A549 (cell line): ENCODE measurements around the gene ZNF214. TPM values are rescaled to one million over a fixed set of nuclear protein-coding genes. Genes with fewer than 3 reads are reported as not detected.

ENCODE experiments used
- ATAC-seq, 2 experiments: fragments of 200-7000 bp in 1 of 2; fragments of >200 bp in 1 of 2; cut with Nextera tagmentation in 1 of 2; cut with Tn5 transposase in 1 of 2; 3 replicates each; pipeline versions ENCODE4 v1.8.0 to v1.9.1; 2018 to 2020; ENCODE audit warnings: mild to moderate bottlenecking in 1 of 2, moderate library complexity in 1 of 2
- CTCF ChIA-PET: fragments of 300-600 bp; sonication (Branson Sonifier 250); formaldehyde crosslinking; extraction: SDS; loops from one replicate; lab custom pipeline; 2021; ENCODE audit warnings: antibody characterized with exemption, inconsistent platforms; lab: Yijun Ruan, JAX
- POLR2A ChIA-PET: fragments of 350-600 bp; formaldehyde crosslinking; extraction: SDS; loops from one replicate; lab custom pipeline; 2021; ENCODE audit warnings: antibody characterized with exemption, inconsistent platforms; lab: Yijun Ruan, JAX
- DNase-seq, 2 experiments: peaks; one replicate each; pipeline versions ENCODE4 v3.0.0 to v3.0.0-alpha.2; 2011 to 2016; ENCODE audit warnings: low read depth in 1 of 2, low spot score in 1 of 2
- FAIRE-seq: peaks from 2 replicates; lab custom pipeline; 2011; peaks lifted over from hg19 to GRCh38; lab: Jason Lieb, UNC
- H3K27ac ChIP-seq, 2 experiments: fragments of >200 bp; sonication (Bioruptor Twin); formaldehyde crosslinking; 3 replicates each; pipeline ENCODE4 v1.5.1; 2016 to 2017
- H3K4me1 ChIP-seq: fragments of >200 bp; sonication (Bioruptor Twin); formaldehyde crosslinking; 3 replicates; pipeline ENCODE4 v1.6.1; 2016
- H3K4me2 ChIP-seq: fragments of >200 bp; sonication (Bioruptor Twin); formaldehyde crosslinking; 3 replicates; pipeline ENCODE4 v1.6.1; 2016
- H3K4me3 ChIP-seq: fragments of >200 bp; sonication (Bioruptor Twin); formaldehyde crosslinking; 3 replicates; pipeline ENCODE4 v1.5.1; 2016
- H3K9me3 ChIP-seq: fragments of >200 bp; sonication (Bioruptor Twin); formaldehyde crosslinking; 3 replicates; pipeline ENCODE4 v1.6.1; 2016
- BHLHE40 ChIP-seq: IDR thresholded peaks from 2 replicates; pipeline ENCODE4 v1.6.1; 2012; ENCODE audit warnings: low read depth, low read length, inconsistent platforms
- CBX2 ChIP-seq: fragments of 200-600 bp; sonication (generic); IDR thresholded peaks from 2 replicates; pipeline ENCODE4 v1.6.1; 2016; ENCODE audit warnings: low read depth, mild to moderate bottlenecking, borderline replicate concordance
- CBX8 ChIP-seq: fragments of 200-600 bp; sonication (generic); IDR thresholded peaks from 2 replicates; pipeline ENCODE4 v1.6.1; 2016
- EHF ChIP-seq: fragments of 250-450 bp; sonication (Bioruptor Pico); IDR thresholded peaks from 2 replicates; pipeline ENCODE4 v1.5.0; 2020; ENCODE audit warnings: mild to moderate bottlenecking
- HOXB5 ChIP-seq: fragments of 250-450 bp; sonication (Bioruptor Pico); IDR thresholded peaks from 2 replicates; pipeline ENCODE4 v1.5.0; 2020; ENCODE audit warnings: mild to moderate bottlenecking, moderate library complexity
- JUN ChIP-seq, 2 experiments: fragments of >200 bp; sonication (Bioruptor Twin); formaldehyde crosslinking; IDR thresholded peaks; 2 replicates in 1 of 2; 3 replicates in 1 of 2; pipeline ENCODE4 v1.6.1; 2016 to 2017
- MYC ChIP-seq: IDR thresholded peaks from 2 replicates; pipeline ENCODE4 v1.6.1; 2012; ENCODE audit warnings: mild to moderate bottlenecking, inconsistent platforms, low read length, improper control_type of control experiment, borderline replicate concordance
- NFE2L2 ChIP-seq: fragments of 150-350 bp; conservative IDR thresholded peaks from 2 replicates; pipeline ENCODE4 v1.6.1; 2014; ENCODE audit warnings: low read length
- PHF8 ChIP-seq: fragments of 200-600 bp; sonication (generic); IDR thresholded peaks from 2 replicates; pipeline ENCODE4 v1.6.1; 2016; ENCODE audit warnings: low read depth, mild to moderate bottlenecking, antibody characterized with exemption, moderate library complexity, borderline replicate concordance
- SREBF2 ChIP-seq: fragments of 450-650 bp; IDR thresholded peaks from 2 replicates; pipeline ENCODE4 v1.6.1; 2014; ENCODE audit warnings: mild to moderate bottlenecking, moderate library complexity
- WGBS: methylation state at CpG from one replicate; pipeline ENCODE4 v1.1.6; 2017; ENCODE audit errors: missing lambda C conversion rate; 5-methylcytosine and 5-hydroxymethylcytosine counted together
- polyA plus RNA-seq, 4 experiments: library from polyadenylated mRNA; depleted of rRNA in 3 of 4; stranded (reverse); fragments of >200 nt; fragmentation: RNase III in 1 of 4; extraction: RNeasy Plus Mini Kit Qiagen cat#74134 plus additional on column Dnase treatment in 1 of 4; gene quantifications; 2 replicates in 3 of 4; 3 replicates in 1 of 4; pipeline ENCODE4 v1.2.3, GENCODE V29; 2011 to 2017
- TF ChIP-seq, protein P1 (sequence below): IDR thresholded peaks from 2 replicates; pipeline ENCODE4 v1.6.1; 2012
- TF ChIP-seq, protein P2 (sequence below): fragments of 200-600 bp; sonication (generic); IDR thresholded peaks from 2 replicates; pipeline ENCODE4 v1.6.1; 2016; ENCODE audit warnings: antibody characterized with exemption, mild to moderate bottlenecking, moderate library complexity
- TF ChIP-seq, protein P3 (sequence below): fragments of >200 bp; sonication (Bioruptor Twin); formaldehyde crosslinking; IDR thresholded peaks from 3 replicates; pipeline ENCODE4 v1.5.1; 2016
- TF ChIP-seq, protein P4 (sequence below): fragments of >200 bp; sonication (Bioruptor Twin); formaldehyde crosslinking; IDR thresholded peaks from 2 replicates; pipeline ENCODE4 v1.6.1; 2016
- TF ChIP-seq, protein P5 (sequence below): fragments of 450-650 bp; IDR thresholded peaks from 2 replicates; pipeline ENCODE4 v1.6.1; 2014; ENCODE audit warnings: antibody characterized with exemption
- TF ChIP-seq, protein P6 (sequence below): IDR thresholded peaks from 2 replicates; pipeline ENCODE4 v1.6.1; 2012

ZNF214 gene
- polyA plus RNA-seq, 2 of the 4 experiments (the other 2 are of a cell fraction): 0.70 to 2.1 TPM

DNA sequence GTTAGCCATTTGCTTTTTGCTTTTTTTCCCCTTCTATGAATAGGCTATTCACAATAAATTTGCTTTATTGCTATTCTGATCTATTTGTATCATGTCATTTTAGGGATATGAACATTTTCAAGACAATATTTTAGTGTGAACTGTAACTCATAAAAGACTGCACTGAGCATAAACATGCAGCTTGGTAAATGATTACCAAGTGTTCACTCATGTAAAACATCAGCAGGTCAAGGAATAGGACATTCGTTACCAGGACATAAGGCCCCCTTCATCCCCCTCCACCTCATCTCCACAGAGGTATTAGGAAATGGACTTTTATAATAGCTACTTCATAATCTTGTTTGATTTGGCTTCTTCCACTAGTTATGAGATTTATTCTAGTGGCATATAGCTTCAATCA, 12.5 kb upstream of the ZNF214 start:
- ChIA-PET POLR2A (no interaction called here), CTCF (no interaction called here)
- no peak for ATAC-seq
- H3K4me1 ChIP-seq: no peaks in the 10 kb centered on the region
- H3K4me3 ChIP-seq: no peak overlapping the region
- H3K9me3 ChIP-seq: no peaks in the 10 kb centered on the region
- FAIRE-seq: no peak
- 0% methylated on average over 1 of the region's 1 CpG for WGBS
- no peak for DNase-seq
- TF ChIP-seq, protein P1, sequence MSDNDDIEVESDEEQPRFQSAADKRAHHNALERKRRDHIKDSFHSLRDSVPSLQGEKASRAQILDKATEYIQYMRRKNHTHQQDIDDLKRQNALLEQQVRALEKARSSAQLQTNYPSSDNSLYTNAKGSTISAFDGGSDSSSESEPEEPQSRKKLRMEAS: no peak
- TF ChIP-seq NFE2L2 (no peak), HOXB5 (no peak), PHF8 (no peak), EHF (CRISPR knock-in tag) (no peak), SREBF2 (no peak), JUN (IDR thresholded peaks at IDR 0.05) (no peak), CBX2 (no peak), CBX8 (no peak), BHLHE40 (no peak)
- TF ChIP-seq, protein P2, sequence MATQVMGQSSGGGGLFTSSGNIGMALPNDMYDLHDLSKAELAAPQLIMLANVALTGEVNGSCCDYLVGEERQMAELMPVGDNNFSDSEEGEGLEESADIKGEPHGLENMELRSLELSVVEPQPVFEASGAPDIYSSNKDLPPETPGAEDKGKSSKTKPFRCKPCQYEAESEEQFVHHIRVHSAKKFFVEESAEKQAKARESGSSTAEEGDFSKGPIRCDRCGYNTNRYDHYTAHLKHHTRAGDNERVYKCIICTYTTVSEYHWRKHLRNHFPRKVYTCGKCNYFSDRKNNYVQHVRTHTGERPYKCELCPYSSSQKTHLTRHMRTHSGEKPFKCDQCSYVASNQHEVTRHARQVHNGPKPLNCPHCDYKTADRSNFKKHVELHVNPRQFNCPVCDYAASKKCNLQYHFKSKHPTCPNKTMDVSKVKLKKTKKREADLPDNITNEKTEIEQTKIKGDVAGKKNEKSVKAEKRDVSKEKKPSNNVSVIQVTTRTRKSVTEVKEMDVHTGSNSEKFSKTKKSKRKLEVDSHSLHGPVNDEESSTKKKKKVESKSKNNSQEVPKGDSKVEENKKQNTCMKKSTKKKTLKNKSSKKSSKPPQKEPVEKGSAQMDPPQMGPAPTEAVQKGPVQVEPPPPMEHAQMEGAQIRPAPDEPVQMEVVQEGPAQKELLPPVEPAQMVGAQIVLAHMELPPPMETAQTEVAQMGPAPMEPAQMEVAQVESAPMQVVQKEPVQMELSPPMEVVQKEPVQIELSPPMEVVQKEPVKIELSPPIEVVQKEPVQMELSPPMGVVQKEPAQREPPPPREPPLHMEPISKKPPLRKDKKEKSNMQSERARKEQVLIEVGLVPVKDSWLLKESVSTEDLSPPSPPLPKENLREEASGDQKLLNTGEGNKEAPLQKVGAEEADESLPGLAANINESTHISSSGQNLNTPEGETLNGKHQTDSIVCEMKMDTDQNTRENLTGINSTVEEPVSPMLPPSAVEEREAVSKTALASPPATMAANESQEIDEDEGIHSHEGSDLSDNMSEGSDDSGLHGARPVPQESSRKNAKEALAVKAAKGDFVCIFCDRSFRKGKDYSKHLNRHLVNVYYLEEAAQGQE: no peak
- TF ChIP-seq, protein P3, sequence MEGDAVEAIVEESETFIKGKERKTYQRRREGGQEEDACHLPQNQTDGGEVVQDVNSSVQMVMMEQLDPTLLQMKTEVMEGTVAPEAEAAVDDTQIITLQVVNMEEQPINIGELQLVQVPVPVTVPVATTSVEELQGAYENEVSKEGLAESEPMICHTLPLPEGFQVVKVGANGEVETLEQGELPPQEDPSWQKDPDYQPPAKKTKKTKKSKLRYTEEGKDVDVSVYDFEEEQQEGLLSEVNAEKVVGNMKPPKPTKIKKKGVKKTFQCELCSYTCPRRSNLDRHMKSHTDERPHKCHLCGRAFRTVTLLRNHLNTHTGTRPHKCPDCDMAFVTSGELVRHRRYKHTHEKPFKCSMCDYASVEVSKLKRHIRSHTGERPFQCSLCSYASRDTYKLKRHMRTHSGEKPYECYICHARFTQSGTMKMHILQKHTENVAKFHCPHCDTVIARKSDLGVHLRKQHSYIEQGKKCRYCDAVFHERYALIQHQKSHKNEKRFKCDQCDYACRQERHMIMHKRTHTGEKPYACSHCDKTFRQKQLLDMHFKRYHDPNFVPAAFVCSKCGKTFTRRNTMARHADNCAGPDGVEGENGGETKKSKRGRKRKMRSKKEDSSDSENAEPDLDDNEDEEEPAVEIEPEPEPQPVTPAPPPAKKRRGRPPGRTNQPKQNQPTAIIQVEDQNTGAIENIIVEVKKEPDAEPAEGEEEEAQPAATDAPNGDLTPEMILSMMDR: no peak
- no peak overlapping the region for H3K27ac ChIP-seq
- H3K4me2 ChIP-seq: no peak overlapping the region

DNA sequence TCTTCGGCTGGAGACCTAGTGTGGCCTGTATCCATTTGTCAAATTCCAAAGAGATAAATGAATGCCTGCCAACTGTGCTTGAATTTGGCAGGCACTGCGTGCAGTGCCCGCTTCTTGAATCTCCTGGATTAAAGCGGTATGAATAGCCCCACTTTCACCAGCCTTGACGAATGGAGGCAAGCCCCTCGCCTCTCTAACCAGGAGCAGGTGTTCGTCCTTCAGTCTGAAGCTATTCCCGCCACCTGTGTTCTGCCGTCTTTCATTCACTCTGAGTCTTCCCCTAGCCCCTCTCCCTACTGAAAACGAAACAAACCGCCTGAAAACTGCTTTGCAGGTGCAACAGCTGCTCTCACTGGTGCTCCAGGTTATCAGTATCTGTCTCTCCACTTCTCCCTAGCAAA, 11.3 kb upstream of the ZNF214 start:
- Histone ChIP-seq H3K4me3 (no peak overlapping the region), H3K9me3 (no peaks in the 10 kb centered on the region), H3K4me1 (no peaks in the 10 kb centered on the region), H3K4me2 (no peak overlapping the region), H3K27ac (no peak overlapping the region)
- 30% methylated on average over 11 of the region's 11 CpGs for WGBS
- TF ChIP-seq, protein P4, sequence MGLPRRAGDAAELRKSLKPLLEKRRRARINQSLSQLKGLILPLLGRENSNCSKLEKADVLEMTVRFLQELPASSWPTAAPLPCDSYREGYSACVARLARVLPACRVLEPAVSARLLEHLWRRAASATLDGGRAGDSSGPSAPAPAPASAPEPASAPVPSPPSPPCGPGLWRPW: no peak
- TF ChIP-seq, protein P1: no peak
- TF ChIP-seq, protein P5, sequence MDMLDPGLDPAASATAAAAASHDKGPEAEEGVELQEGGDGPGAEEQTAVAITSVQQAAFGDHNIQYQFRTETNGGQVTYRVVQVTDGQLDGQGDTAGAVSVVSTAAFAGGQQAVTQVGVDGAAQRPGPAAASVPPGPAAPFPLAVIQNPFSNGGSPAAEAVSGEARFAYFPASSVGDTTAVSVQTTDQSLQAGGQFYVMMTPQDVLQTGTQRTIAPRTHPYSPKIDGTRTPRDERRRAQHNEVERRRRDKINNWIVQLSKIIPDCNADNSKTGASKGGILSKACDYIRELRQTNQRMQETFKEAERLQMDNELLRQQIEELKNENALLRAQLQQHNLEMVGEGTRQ: no peak
- TF ChIP-seq MYC (no peak), SREBF2 (no peak)
- TF ChIP-seq, protein P6, sequence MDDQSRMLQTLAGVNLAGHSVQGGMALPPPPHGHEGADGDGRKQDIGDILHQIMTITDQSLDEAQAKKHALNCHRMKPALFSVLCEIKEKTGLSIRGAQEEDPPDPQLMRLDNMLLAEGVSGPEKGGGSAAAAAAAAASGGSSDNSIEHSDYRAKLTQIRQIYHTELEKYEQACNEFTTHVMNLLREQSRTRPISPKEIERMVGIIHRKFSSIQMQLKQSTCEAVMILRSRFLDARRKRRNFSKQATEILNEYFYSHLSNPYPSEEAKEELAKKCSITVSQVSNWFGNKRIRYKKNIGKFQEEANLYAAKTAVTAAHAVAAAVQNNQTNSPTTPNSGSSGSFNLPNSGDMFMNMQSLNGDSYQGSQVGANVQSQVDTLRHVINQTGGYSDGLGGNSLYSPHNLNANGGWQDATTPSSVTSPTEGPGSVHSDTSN: no peak
- CTCF ChIA-PET: no interaction called here
- POLR2A ChIA-PET: no interaction called here
- FAIRE-seq: no peak
- DNase-seq: no peak
- no peak for ATAC-seq
